Left lung (tissue), 10 donors: ENCODE results near the gene DPM2. TPM values are rescaled to one million over a fixed set of nuclear protein-coding genes. Genes with fewer than 3 reads are reported as not detected.
A peak's percentile ranks its signal among the peaks of the same experiment; 100 is the strongest.

Experiments used
- ATAC-seq: fragments of 200-7000 bp; cut with Tn5 transposase; one replicate; pipeline ENCODE4 v1.9.1; 2020; ENCODE audit warnings: moderate library complexity
- DNase-seq, 4 donors: peaks; one replicate each; pipeline ENCODE4 v3.0.0-alpha.2; 2013 to 2020
- H3K27ac ChIP-seq, 2 donors: fragments of 200-600 bp; sonication (generic) in 1 of 2; one replicate each; pipeline versions ENCODE4 v1.5.0 to v1.8.0; 2020 to 2021
- H3K27me3 ChIP-seq, 2 donors: fragments of 200-600 bp; sonication (generic) in 1 of 2; one replicate each; pipeline versions ENCODE4 v1.5.0 to v1.8.0; 2020 to 2021
- H3K36me3 ChIP-seq, 2 donors: fragments of 200-600 bp; sonication (generic) in 1 of 2; one replicate each; pipeline versions ENCODE4 v1.5.0 to v1.8.0; 2020 to 2021
- H3K4me1 ChIP-seq, 2 donors: fragments of 200-600 bp; one replicate each; pipeline ENCODE4 v1.8.0; 2021
- H3K4me3 ChIP-seq, 2 donors: fragments of 200-600 bp; sonication (generic) in 1 of 2; one replicate each; pipeline versions ENCODE4 v1.5.0 to v1.8.0; 2020 to 2021; ENCODE audit warnings: mild to moderate bottlenecking in 1 of 2
- H3K9me3 ChIP-seq, 2 donors: fragments of 200-600 bp; sonication (generic) in 1 of 2; one replicate each; pipeline versions ENCODE4 v1.5.0 to v1.8.0; 2020 to 2021
- CTCF ChIP-seq, 2 donors: fragments of 200-600 bp; sonication (generic) in 1 of 2; IDR thresholded peaks; one replicate each; pipeline versions ENCODE4 v1.5.0 to v1.8.0; 2021; ENCODE audit warnings: antibody characterized with exemption in 2 of 2
- intact Hi-C, 2 donors: fragments of 100-400 bp; cut with DNase I; formaldehyde crosslinking; loops; one replicate each; pipeline versions ENCODE4 v1.11.2 to v1.14.2; 2022
- polyA plus RNA-seq, 6 donors: library from polyadenylated mRNA; unstranded; fragments of 120-200 nt; gene quantifications; one replicate each; pipeline ENCODE4 v1.2.1, GENCODE V29; 2013; ENCODE audit not compliant: insufficient read length in 6 of 6
- total RNA-seq, 2 donors: library from RNA; stranded (reverse); fragmentation: NEBNext Ultra II Directional; extraction: Animal tissue kit (Norgen Biotek cat#: 25700); gene quantifications; one replicate each; pipeline ENCODE4 v1.2.1, GENCODE V29; 2021
- donor health status: DM: no; HTN: yes; CAD: no.
- donor health status: DM: no; HTN: no; CAD: no.

The DPM2 gene
- total and polyA plus RNA-seq, 8 donors, result 32.1 to 47.6 (median 36.3) TPM

GRCh38 chr9:127921557-127922120 is 16.0 kb downstream of the DPM2 start:
- ATAC-seq (peak; percentile 43), DNase-seq (peak in 2 of 4 donors; percentile 81 to 93)
- Histone ChIP-seq H3K4me3 (no peak overlapping the region), H3K4me1 (peaks cover 25 to 51% of the 10 kb centered on the region in 2 donors), H3K27ac (no peak overlapping the region), H3K9me3 (no peaks in the 10 kb centered on the region), H3K36me3 (no peaks in the 10 kb centered on the region), H3K27me3 (peaks cover 0 to 22% of the 10 kb centered on the region in 2 donors)
- peak; percentile 95 to 100 for TF ChIP-seq CTCF (IDR thresholded peaks at IDR 0.05)
- intact Hi-C loops, result loop anchor here in 1 of 2 donors (5.0 to 10.0 kb wide), 3 partner anchors 134 to 407 kb away; partner anchors contain the start of gene CDK9

- ATAC-seq, result no peak
- Histone ChIP-seq H3K27me3 (peaks cover 0 to 13% of the 10 kb centered on the region in 2 donors), H3K36me3 (no peaks in the 10 kb centered on the region), H3K4me1 (peaks cover 28 to 59% of the 10 kb centered on the region in 2 donors), H3K4me3 (no peak overlapping the region), H3K9me3 (no peaks in the 10 kb centered on the region), H3K27ac (no peak overlapping the region)
- intact Hi-C loops, result loop anchor here in 1 of 2 donors (5.0 to 10.0 kb wide), 3 partner anchors 133 to 406 kb away; partner anchors contain the start of gene CDK9
- DNase-seq, result no peak
- TF ChIP-seq CTCF (IDR thresholded peaks at IDR 0.05), result no peak
Observed at GRCh38 chr9:127920794-127921193, 16.9 kb downstream of the DPM2 start.

- intact Hi-C loops, result no loop called here
- no peaks in the 10 kb centered on the region for H3K36me3 ChIP-seq
- H3K4me3 ChIP-seq, result no peak overlapping the region
- DNase-seq (peak in 2 of 4 donors; percentile 89 to 94), ATAC-seq (peak; percentile 60)
- no peak for TF ChIP-seq CTCF (IDR thresholded peaks at IDR 0.05)
- no peaks in the 10 kb centered on the region for H3K9me3 ChIP-seq
- peaks cover 0 to 3% of the 10 kb centered on the region in 2 donors for H3K27me3 ChIP-seq
- peaks cover 37 to 74% of the 10 kb centered on the region in 2 donors for H3K4me1 ChIP-seq
- H3K27ac ChIP-seq, result peak overlapping the region; percentile 61 to 67
Observed at GRCh38 chr9:127919253-127919815, 18.3 kb downstream of the DPM2 start.

GRCh38 chr9:127918183-127919107 is 19.2 kb downstream of the DPM2 start:
- TF ChIP-seq CTCF (IDR thresholded peaks at IDR 0.05), result no peak
- ATAC-seq, result no peak
- H3K9me3 ChIP-seq, result no peaks in the 10 kb centered on the region
- peak in 1 of 4 donors; percentile 64 for DNase-seq
- peaks cover 37 to 75% of the 10 kb centered on the region in 2 donors for H3K4me1 ChIP-seq
- no peaks in the 10 kb centered on the region for H3K36me3 ChIP-seq
- peaks cover 0 to 3% of the 10 kb centered on the region in 2 donors for H3K27me3 ChIP-seq
- intact Hi-C loops, result no loop called here
- peak overlapping the region; percentile 61 to 67 for H3K27ac ChIP-seq
- no peak overlapping the region for H3K4me3 ChIP-seq
